ENCODE results near the gene GP9.
"Not testable (repeated sequence)": the region's sequence is repeated elsewhere in the genome, so short reads cannot be mapped to it uniquely, and the experiment has no call there.

Gene GP9

DNA sequence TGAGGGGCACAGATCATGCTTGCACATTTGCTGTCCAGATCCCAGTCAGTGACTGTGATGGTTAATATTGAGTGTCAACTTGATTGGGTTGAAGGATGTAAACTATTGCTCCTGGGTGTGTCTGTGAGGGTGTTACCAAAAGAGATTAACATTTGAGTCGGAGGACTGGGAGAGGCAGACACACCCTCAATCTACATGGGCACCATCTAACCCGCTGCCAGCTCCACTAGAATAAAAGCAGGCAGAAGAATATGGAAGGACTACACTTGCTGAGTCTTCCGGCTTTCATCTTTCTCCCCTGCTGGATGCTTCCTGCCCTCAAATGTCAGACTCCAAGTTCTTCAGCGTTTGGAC lies 5.1 kb downstream of the GP9 start:
- Histone ChIP-seq H3K27ac (no peak overlapping the region), H3K27me3 (replicated peaks) (no peaks in the 10 kb centered on the region), H3K36me3 (replicated peaks) (no peaks in the 10 kb centered on the region), H3K4me3 (ENCODE audit: low read depth, low read length) (no peak overlapping the region)
- in situ Hi-C loops (cut with HindIII; ENCODE audit: low pct_ligation_motif_present, low sequenced_read_pairs): no loop called here
- TF ChIP-seq, protein P1, sequence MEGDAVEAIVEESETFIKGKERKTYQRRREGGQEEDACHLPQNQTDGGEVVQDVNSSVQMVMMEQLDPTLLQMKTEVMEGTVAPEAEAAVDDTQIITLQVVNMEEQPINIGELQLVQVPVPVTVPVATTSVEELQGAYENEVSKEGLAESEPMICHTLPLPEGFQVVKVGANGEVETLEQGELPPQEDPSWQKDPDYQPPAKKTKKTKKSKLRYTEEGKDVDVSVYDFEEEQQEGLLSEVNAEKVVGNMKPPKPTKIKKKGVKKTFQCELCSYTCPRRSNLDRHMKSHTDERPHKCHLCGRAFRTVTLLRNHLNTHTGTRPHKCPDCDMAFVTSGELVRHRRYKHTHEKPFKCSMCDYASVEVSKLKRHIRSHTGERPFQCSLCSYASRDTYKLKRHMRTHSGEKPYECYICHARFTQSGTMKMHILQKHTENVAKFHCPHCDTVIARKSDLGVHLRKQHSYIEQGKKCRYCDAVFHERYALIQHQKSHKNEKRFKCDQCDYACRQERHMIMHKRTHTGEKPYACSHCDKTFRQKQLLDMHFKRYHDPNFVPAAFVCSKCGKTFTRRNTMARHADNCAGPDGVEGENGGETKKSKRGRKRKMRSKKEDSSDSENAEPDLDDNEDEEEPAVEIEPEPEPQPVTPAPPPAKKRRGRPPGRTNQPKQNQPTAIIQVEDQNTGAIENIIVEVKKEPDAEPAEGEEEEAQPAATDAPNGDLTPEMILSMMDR (IDR thresholded peaks at IDR 0.05; ENCODE audit: low read depth, low read length, missing control alignments): no peak
- no peak for DNase-seq

DNA sequence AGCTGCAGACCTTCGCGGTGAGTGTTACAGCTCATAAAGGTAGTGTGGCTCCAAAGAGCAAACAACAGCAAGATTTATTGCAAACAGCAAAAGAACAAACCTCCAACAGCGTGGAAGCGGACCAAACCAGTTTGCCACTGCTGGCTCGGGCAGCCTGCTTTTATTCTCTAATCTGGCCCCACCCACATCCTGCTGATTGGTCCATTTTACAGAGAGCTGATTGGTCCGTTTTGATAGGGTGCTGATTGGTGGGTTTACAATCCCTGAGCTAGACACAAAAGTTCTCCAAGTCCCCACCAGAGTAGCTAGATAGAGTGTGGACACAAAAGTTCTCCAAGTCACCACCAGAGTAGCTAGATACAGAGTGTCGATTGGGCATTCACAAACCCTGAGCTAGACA lies 7.1 kb downstream of the GP9 start:
- H3K27me3 ChIP-seq (replicated peaks); H3K27ac ChIP-seq; DNase-seq; H3K4me3 ChIP-seq (ENCODE audit: low read depth, low read length); H3K36me3 ChIP-seq (replicated peaks); in situ Hi-C loops (cut with HindIII; ENCODE audit: low pct_ligation_motif_present, low sequenced_read_pairs): not testable (repeated sequence)

DNA sequence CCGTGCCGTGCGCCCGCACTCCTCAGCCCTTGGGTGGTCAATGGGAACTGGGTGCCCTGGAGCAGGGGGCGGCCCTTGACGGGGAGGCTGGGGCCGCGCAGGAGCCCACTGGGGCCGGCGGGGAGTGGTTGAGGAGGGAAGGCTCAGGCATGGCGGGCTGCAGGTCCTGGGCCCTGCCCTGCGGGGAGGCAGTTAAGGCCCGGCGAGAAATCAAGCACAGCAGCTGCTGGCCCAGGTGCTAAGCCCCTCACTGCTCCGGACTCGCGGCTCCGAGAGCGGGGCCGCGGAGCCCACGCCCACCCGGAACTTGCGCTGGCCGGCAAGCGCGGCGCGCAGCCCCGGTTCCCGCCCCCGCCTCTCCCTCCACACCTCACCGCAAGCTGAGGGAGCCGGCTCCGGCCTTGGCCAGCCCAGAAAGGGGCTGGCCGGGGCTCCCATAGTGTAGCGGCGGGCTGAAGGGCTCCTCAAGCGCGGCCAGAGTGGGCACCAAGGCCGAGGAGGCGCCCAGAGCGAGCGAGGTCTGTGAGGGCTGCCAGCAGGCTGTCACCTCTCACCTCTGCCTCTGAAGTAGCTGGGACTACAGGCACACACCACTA lies 7.8 kb downstream of the GP9 start:
- in situ Hi-C loops (cut with HindIII; ENCODE audit: low pct_ligation_motif_present, low sequenced_read_pairs): no loop called here
- Histone ChIP-seq H3K4me3 (ENCODE audit: low read depth, low read length) (peak overlapping the region; percentile 47), H3K36me3 (replicated peaks) (no peaks in the 10 kb centered on the region), H3K27ac (no peak overlapping the region), H3K27me3 (replicated peaks) (no peaks in the 10 kb centered on the region)
- no peak for DNase-seq
- TF ChIP-seq, protein P1 (IDR thresholded peaks at IDR 0.05; ENCODE audit: low read depth, low read length, missing control alignments): no peak

DNA sequence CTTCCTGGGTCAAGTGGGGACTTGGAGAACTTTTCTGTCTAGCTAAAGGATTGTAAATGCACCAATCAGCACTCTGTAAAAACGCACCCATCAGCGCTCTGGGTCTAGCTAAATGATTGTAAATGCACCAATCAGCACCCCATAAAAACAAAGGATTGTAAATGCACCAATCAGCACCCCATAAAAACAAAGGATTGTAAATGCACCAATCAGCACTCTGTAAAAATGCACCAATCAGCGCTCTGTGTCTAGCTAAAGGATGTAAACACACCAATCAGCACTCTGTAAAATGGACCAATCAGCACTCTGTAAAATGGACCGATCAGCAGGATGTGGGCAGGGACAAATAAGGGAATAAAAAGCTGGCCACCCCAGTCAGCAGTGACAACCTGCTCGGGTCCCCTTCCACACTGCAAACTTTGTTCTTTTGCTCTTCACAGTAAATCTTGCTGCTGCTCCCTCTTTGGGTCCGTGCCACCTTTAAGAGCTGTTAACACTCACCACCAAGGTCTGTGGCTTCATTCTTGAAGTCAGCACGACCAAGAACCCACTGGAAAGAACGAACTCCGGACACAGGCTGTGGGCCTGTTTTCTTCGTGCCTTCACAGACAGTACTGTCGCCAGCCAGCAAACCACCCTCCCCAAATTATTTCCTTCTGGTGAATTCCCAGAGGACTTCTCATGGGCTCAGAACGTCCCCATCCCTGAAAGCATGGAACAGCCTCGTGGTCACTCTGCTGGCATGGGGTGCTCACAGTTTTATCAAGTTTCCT lies 8.9 kb downstream of the GP9 start:
- DNase-seq; in situ Hi-C loops (cut with HindIII; ENCODE audit: low pct_ligation_motif_present, low sequenced_read_pairs); H3K27ac ChIP-seq; H3K36me3 ChIP-seq (replicated peaks); H3K27me3 ChIP-seq (replicated peaks); H3K4me3 ChIP-seq (ENCODE audit: low read depth, low read length): not testable (repeated sequence)

DNA sequence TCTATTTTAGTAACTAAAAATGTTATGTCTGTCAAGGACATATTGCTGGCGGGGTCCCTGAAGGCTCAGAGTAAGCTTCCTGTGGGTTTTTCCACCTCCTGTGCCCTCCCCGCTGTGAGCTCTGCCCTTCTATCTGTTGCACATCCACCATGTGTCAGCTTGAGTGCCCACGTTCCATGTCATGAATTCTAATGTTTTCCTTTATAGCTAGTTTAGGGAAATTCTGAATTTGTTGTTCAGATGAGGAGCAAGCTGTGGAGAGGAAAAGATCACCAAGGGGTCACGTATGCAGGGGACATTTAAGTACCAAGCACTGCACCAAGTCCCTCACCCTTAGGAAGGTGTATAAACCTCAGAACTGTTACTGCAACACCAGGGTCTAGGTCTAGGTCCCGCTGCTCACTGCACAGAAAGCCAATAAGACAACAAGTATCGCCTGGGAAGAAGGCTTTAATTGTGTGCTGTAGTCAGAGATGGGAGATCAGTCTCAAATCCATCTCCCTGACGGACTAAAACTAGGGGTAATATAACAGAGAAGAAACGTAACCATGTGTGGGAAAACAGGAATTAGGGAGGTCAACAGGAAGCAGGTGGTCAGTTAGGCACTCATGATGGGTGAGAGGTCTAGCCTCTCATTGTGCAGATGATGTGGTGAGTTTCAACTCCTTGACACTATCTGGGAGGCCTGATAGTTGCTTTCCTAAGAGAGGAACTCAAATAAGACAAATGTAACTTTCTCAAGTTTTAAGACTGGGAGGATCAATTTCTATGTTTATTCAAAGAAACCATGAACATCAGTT lies 9.7 kb downstream of the GP9 start:
- in situ Hi-C loops (cut with HindIII; ENCODE audit: low pct_ligation_motif_present, low sequenced_read_pairs): no loop called here
- H3K27me3 ChIP-seq (replicated peaks): no peaks in the 10 kb centered on the region
- DNase-seq: no peak
- TF ChIP-seq, protein P1 (IDR thresholded peaks at IDR 0.05; ENCODE audit: low read depth, low read length, missing control alignments): no peak
- no peak overlapping the region for H3K4me3 ChIP-seq (ENCODE audit: low read depth, low read length)
- H3K36me3 ChIP-seq (replicated peaks): no peaks in the 10 kb centered on the region
- H3K27ac ChIP-seq: no peak overlapping the region

DNA sequence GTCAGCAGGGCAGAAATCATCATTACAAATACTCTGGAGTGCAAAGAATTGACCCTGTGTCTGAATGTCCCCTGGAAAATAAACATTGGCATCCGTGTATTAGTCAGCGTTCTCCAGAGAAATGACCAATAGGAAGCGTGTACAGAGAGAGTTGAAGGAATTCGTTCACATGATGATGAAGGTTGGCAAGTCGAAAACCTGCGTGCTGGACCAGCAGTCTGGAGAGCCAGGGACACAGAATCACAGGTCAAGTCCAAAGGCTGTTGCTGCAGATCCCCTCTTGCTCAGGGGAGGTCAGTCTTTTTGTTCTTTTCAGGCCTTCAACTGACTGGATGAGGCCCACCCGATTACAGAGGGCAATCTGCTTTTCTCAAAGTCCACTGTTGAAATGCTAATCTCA lies 16.6 kb downstream of the GP9 start:
- TF ChIP-seq, protein P1 (IDR thresholded peaks at IDR 0.05; ENCODE audit: low read depth, low read length, missing control alignments): no peak
- in situ Hi-C loops (cut with HindIII; ENCODE audit: low pct_ligation_motif_present, low sequenced_read_pairs): no loop called here
- H3K4me3 ChIP-seq (ENCODE audit: low read depth, low read length): no peak overlapping the region
- peak; percentile 15 for DNase-seq
- no peaks in the 10 kb centered on the region for H3K36me3 ChIP-seq (replicated peaks)
- no peaks in the 10 kb centered on the region for H3K27me3 ChIP-seq (replicated peaks)
- H3K27ac ChIP-seq: no peak overlapping the region
